ENCODE measurements around the gene CCNA1.
A peak's percentile ranks its signal among the peaks of the same experiment; 100 is the strongest.

Gene CCNA1

GRCh38 chr13:36432106-36432544 lies at the start of gene CCNA1:
Gene CCNA1, plus strand, starts transcription at chr13:36432495. Its CDS starts 562 bp downstream, at chr13:36433057.
- peak; percentile 53 to 88 for DNase-seq

DNA sequence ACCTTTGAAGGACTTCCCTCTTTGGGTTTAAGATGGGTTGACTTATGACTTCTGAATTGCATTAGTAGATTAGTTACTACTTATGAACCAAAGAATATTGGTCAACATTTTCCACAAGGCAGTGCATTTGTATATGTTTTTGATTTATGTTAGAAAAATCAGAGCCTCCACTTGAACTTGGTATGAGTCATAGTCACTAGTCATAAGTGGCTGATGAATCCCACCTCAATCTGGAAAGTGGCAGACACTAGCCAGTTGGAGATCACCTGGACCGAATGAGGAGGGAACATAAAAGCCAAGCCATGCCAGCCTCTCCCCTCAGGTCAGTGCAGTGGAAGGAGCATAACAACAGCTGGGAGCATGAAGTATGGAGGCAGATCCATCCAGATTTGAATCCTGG lies 46.8 kb upstream of the CCNA1 start:
- no peak for DNase-seq

- peak; percentile 44 to 54 for DNase-seq
Observed at GRCh38 chr13:36395280-36395679, 37.0 kb upstream of the CCNA1 start.

GRCh38 chr13:36405151-36405550 lies 27.1 kb upstream of the CCNA1 start:
- DNase-seq, result no peak

- no peak for DNase-seq
Observed at GRCh38 chr13:36412736-36413135, 19.6 kb upstream of the CCNA1 start.

DNA sequence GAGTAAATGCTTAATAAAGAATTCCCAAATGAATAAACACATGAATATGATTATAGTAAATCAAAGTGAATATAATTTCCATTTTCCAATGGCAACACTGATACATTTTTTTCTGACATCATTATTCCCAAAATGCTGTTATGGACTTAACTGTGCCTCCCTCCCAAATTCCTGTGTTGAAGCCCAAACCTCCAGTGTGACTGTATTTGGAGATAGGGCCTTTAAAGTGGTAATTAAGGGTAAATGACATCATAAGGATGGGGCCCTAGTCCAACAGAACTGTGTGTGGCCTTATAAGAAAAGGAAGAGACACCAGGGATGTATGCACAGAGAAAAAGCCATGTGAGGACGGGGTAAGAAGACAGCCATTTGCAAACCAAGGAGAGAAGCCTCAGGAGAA lies 19.1 kb upstream of the CCNA1 start:
- no peak for DNase-seq

GRCh38 chr13:36414461-36414860 lies 17.8 kb upstream of the CCNA1 start:
- no peak for DNase-seq

- peak; percentile 26 to 37 for DNase-seq
Observed at GRCh38 chr13:36417331-36417730, 15.0 kb upstream of the CCNA1 start.

DNA sequence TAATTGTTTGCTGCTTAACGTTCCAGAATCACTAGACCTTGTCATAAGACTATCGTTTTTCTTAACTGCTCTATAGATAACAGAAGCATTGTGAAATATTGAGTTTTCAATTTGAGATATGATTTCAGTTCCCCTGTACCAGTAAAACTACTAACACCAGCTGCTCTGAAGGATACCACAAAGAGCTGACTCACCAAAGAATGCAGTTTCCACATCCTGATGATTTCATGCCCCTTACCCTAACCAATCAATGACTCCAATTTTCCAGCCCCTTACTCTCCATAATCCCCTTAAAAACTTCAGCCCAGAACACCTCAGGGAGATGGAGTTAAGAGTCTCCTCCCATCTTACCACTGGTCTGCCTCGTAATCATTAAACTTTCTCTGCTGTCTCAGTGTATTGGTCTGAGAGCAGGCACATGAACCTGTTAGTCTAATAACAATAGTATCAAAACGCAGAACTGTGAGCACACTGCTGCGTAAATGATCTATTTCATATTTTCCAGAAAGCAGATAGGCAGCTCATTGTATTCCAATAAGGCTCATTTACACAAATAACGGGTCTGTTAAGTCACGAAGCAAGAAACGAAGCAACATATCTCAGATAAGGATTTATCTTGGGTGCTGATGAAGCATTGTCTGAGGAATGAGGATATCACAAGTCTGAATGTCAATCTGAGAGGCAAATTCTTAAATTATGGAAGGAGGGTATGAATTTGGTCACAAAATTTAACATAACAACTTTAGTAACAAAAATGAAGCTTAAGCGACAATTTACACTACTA lies 14.1 kb upstream of the CCNA1 start:
- DNase-seq, result peak; percentile 56 to 86

- peak; percentile 75 to 97 for DNase-seq
Observed at GRCh38 chr13:36420437-36420891, 11.8 kb upstream of the CCNA1 start.

DNA sequence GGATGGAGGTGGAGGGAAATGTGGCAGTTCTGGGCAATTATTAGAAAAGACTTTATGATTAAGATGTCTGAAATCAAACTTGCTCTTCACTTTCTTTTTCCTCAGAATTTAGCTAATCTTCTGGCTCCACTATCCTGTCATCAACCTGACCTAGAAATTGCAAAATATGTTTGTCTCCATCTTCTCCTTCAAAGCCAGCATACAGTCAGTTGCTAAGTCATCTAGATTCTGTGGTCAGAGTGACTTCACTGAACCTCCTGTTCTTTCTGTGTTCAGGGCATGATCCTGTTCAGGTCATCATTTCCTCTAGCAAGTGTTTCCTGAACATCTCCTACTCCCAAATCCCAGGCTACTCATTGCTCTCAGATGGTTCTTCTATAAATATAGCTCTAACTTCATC lies 10.8 kb upstream of the CCNA1 start:
- DNase-seq, result peak in 1 of 2 donors; percentile 38

GRCh38 chr13:36428086-36428485 lies 4.2 kb upstream of the CCNA1 start:
- DNase-seq, result no peak

GRCh38 chr13:36430247-36431203 lies 1.8 kb upstream of the CCNA1 start:
- no peak for DNase-seq

DNA sequence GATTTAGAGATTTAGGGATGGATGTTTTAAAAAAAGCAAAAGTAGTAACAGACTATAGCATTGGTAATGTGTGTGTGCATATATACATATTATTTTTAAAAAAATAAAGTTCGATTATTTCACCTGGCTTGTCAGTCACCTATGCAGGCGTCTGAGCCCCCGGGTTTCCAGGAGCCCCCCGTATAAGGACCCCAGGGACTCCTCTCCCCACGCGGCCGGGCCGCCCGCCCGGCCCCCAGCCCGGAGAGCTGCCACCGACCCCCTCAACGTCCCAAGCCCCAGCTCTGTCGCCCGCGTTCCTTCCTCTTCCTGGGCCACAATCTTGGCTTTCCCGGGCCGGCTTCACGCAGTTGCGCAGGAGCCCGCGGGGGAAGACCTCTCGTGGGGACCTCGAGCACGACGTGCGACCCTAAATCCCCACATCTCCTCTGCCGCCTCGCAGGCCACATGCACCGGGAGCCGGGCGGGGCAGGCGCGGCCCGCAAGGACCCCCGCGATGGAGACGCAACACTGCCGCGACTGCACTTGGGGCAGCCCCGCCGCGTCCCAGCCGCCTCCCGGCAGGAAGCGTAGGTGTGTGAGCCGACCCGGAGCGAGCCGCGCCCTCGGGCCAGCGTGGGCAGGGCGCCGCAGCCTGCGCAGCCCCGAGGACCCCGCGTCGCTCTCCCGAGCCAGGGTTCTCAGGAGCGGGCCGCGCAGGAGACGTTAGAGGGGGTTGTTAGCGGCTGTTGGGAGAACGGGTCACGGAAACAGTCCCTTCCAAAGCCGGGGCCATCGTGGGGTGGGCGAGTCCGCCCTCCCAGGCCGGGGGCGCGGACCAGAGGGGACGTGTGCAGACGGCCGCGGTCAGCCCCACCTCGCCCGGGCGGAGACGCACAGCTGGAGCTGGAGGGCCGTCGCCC lies 840 bp upstream of the CCNA1 start:
- DNase-seq, result peak; percentile 52 to 63

DNA sequence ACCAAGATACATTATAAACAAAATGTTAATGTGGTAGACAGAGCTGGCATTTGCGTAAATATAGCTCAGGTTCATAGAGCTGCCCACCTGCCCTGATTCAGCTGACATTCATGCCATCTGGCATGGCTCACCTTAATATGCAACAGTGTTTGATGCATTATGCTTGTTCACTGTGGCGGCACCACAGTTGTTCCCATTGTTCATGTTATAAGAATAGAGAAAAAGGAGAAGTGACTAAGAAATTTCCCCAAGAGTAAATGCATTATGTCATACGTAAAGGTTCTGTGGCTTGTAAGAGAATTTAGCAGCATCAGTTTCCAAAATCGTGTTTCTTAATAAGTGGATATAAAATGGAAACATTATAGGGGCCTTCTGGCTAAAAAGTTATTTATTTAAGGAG lies 4.5 kb downstream of the CCNA1 start:
- peak; percentile 64 to 69 for DNase-seq

GRCh38 chr13:36438594-36439483 lies 6.5 kb downstream of the CCNA1 start:
- no peak for DNase-seq

DNA sequence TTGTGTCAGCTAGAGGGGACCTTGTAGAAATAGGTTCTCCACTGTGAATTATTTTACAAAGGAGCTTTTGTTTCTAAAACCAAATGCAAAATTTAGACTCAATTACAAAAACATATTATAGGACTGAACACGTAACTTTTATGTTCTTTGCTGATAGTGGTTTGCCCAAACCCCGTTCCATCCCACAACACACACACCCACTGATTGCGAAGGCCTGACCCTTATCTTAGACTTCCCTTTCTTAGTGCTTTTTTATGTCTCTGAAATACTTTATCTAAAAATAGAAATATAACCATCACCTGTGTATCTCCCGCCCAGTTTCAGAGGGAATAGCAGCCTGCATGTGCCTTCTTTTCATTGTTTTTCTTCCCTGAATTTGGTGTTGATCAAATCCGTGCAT lies 13.0 kb downstream of the CCNA1 start:
- DNase-seq, result no peak

GRCh38 chr13:36445891-36446351 lies 13.6 kb downstream of the CCNA1 start:
- no peak for DNase-seq

DNA sequence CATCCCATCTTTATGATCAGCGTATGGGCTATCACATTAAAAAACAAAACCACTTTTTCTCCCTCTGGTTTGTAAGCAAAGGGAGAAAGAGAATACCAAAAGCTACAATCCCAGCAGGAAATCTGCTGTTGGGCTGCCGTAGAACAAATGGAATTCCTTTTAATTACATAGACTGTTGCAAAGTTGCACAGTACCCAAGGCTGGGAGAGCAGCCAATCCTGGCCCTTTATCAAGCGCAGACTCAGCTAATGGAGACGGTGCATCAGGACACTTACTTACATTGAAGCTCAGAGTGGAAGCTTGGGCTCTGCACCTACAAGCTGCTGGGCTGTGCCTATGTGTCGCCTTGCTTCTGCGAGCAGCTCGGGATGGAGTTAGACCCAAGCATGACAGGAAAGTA lies 15.2 kb downstream of the CCNA1 start:
- DNase-seq, result no peak

GRCh38 chr13:36450534-36450933 lies 18.2 kb downstream of the CCNA1 start:
- no peak for DNase-seq

- no peak for DNase-seq
Observed at GRCh38 chr13:36453516-36453915, 21.2 kb downstream of the CCNA1 start.
